OCI-LY7 (cell line): Measurements from ENCODE around the gene C16orf95. TPM values are rescaled to one million over a fixed set of nuclear protein-coding genes. Genes with fewer than 3 reads are reported as not detected.

ENCODE experiments used
- BruUV-seq: library from RNA; stranded (reverse); fragments of 400-500 nt; replicated peaks from 2 replicates; lab custom pipeline; 2021; lab: Mats Ljungman, UMichigan
- CTCF ChIA-PET: fragments of 300-600 bp; sonication (Branson Sonifier 250); formaldehyde crosslinking; loops from one replicate; lab custom pipeline; 2022; ENCODE audit warnings: antibody characterized with exemption; ENCODE audit not compliant: unreplicated experiment; lab: Charles Lee
- POLR2A ChIA-PET: fragments of 300-600 bp; sonication (Branson Sonifier 250); formaldehyde crosslinking; loops from one replicate; lab custom pipeline; 2022; ENCODE audit warnings: antibody characterized with exemption; lab: Charles Lee
- DNase-seq: peaks from one replicate; pipeline ENCODE4 v3.0.0-alpha.2; 2015; ENCODE audit warnings: low spot score
- H2AFZ ChIP-seq: fragments of 200-600 bp; sonication (generic), shearing (Covaris generic); 2 replicates; pipeline ENCODE4 v1.6.1; 2014; ENCODE audit warnings: mild to moderate bottlenecking, antibody characterized with exemption, low read length, moderate library complexity
- H3K27ac ChIP-seq: fragments of 200-600 bp; sonication (generic); 2 replicates; pipeline ENCODE4 v1.5.1; 2014; ENCODE audit warnings: mixed run types, low read depth, mild to moderate bottlenecking, moderate library complexity, low read length, inconsistent platforms; ENCODE audit not compliant: poor library complexity, severe bottlenecking
- H3K36me3 ChIP-seq: fragments of 200-600 bp; sonication (generic); 2 replicates; pipeline ENCODE4 v1.6.1; 2014; ENCODE audit warnings: mild to moderate bottlenecking, antibody characterized with exemption, low read length, moderate library complexity, mixed read lengths; ENCODE audit not compliant: insufficient read depth
- H3K4me1 ChIP-seq: fragments of 200-600 bp; sonication (generic); 2 replicates; pipeline ENCODE4 v1.5.1; 2014; ENCODE audit warnings: mild to moderate bottlenecking, low read length; ENCODE audit not compliant: insufficient read depth, poor library complexity, severe bottlenecking
- H3K4me2 ChIP-seq: fragments of 200-600 bp; sonication (generic); 2 replicates; pipeline ENCODE4 v1.6.1; 2014; ENCODE audit warnings: mild to moderate bottlenecking, low read length
- H3K4me3 ChIP-seq: fragments of 200-600 bp; sonication (generic); 2 replicates; pipeline ENCODE4 v1.5.1; 2014; ENCODE audit warnings: mild to moderate bottlenecking, low read depth, low read length; ENCODE audit not compliant: poor library complexity, severe bottlenecking
- H3K79me2 ChIP-seq: fragments of 200-600 bp; sonication (generic); 2 replicates; pipeline ENCODE4 v1.6.1; 2016; ENCODE audit warnings: low read depth, mild to moderate bottlenecking, low read length, moderate library complexity, mixed read lengths; ENCODE audit not compliant: insufficient read depth
- H3K9me2 ChIP-seq: fragments of 200-600 bp; sonication (generic); 2 replicates; pipeline ENCODE4 v1.6.1; 2016; ENCODE audit warnings: mild to moderate bottlenecking, low read length, mixed read lengths; ENCODE audit not compliant: insufficient read depth
- H3K9me3 ChIP-seq: fragments of 200-600 bp; sonication (generic); 2 replicates; pipeline ENCODE4 v1.6.1; 2014; ENCODE audit warnings: mild to moderate bottlenecking, mixed run types, low read length, mixed read lengths
- H4K20me1 ChIP-seq: fragments of 200-600 bp; sonication (generic); 2 replicates; pipeline ENCODE4 v1.6.1; 2014; ENCODE audit warnings: mild to moderate bottlenecking, antibody characterized with exemption, low read length, moderate library complexity, mixed read lengths; ENCODE audit not compliant: insufficient read depth
- EZH2phosphoT487 ChIP-seq: fragments of 200-600 bp; sonication (generic); IDR thresholded peaks from 2 replicates; pipeline ENCODE4 v1.6.1; 2018; ENCODE audit warnings: low read depth, borderline replicate concordance, mild to moderate bottlenecking, mixed run types, antibody characterized with exemption, low read length, moderate library complexity, mixed read lengths
- intact Hi-C: fragments of 100-400 bp; cut with micrococcal nuclease; formaldehyde crosslinking; loops from one replicate; pipeline ENCODE4 v1.10.0; 2022; ENCODE audit not compliant: unreplicated experiment
- total RNA-seq, 2 experiments: library from RNA; depleted of rRNA in 1 of 2; stranded (reverse); fragments of >200 nt in 1 of 2; shearing (Covaris generic) in 1 of 2; gene quantifications; 2 replicates each; pipeline ENCODE4 v1.2.3, GENCODE V29; 2014 to 2022
- TF ChIP-seq, protein P1 (sequence below): fragments of 200-600 bp; sonication (generic); conservative IDR thresholded peaks from 2 replicates; pipeline ENCODE4 v1.5.1; 2014; ENCODE audit warnings: mild to moderate bottlenecking, antibody characterized with exemption, low read length, moderate library complexity, mixed read lengths

The C16orf95 gene
- total RNA-seq, 2 experiments from 2014 or later, result 8.5 to 22.1 TPM

DNA sequence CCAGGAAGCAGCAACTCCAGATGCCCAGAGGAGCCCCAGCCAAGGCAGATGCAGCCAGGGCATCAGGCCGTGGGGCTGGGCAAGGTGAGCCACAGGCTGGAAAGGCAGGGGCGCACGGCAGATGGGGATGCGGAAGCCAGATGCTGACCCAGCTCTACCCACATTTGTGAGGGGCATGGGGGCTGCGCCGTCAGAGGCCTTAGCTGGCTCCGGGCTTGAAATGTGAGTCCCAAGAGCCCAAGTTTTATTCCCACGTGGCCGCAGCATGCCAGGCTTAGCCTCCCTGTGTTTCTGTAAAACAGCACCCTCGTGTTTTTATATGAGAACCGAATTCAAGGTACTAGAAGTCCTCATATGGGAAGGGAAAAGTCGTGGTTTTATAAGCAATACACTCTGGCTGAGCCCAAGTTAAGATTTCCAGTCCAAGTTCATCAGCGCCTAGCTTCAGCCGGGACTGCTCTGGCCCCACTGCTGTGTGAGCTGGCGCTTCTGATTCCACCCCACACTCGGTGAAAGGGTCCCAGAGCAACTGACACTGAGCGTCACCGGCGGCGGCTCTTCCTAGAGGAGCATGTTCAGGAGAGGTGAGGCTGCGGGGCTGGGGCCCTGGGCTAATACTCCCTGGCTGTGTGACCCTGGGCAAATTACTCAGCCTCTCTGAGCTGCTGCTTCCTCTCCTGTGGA lies 6.7 kb upstream of the C16orf95 start:
- CTCF ChIA-PET, result no interaction called here
- intact Hi-C loops, result loop anchor here (1.0 kb wide), 1 partner anchor 59 kb away; the partner anchor contains the start of gene FBXO31

DNA sequence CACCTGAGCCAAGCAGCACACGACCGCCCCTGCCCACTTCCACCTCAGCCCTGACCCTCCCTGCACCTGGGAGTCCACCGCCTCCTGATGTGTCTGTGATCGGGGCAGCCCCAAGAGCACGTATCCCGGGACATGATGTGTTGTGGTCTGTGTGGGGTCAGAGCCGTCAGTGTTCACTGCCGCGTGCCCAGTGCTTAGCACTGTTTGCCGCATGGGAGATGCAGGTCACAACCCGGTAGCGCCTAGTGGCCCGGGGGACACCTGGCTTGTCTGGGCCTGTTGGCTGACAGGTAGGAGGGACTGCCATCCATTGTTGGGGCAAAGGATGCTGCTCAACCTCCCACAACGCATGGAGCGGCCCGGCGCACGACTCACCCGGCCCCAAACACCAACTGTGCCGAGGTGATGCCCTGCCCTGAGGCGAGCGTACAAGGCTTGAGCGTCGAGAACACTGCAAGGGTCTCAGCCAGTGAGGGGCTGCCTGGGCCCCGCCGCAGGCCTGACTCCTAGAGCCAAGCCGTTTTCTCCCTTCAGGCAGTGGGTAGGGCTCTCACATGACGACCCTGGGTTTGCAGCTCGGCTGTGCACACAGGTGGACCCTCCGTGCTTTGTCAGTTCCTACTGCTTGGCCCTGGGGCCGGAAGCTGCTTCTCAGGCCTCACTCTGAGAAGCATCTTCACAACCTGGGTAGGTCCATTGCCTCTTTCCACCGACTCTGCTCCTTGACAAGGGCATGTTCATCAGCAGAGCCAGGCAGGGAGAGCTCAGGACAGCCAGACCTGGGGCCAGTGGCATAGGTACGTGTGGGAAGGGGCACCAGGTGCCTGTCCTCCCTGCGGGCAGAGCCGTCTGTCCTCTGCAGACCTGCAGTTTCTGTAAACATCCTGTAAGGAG lies 5.9 kb upstream of the C16orf95 start:
- Histone ChIP-seq H3K4me3 (no peak overlapping the region), H3K36me3 (peaks cover 7% of the 10 kb centered on the region; the same call in 1 of the 2 replicates), H3K4me2 (no peak overlapping the region), H4K20me1 (no peaks in the 10 kb centered on the region), H3K9me2 (no peaks in the 10 kb centered on the region), H3K27ac (no peak overlapping the region), H2AFZ (no peak overlapping the region), H3K79me2 (peaks cover 10% of the 10 kb centered on the region), H3K9me3 (no peaks in the 10 kb centered on the region), H3K4me1 (peaks cover 9% of the 10 kb centered on the region)
- BruUV-seq, result no TSS peak
- TF ChIP-seq, protein P1, sequence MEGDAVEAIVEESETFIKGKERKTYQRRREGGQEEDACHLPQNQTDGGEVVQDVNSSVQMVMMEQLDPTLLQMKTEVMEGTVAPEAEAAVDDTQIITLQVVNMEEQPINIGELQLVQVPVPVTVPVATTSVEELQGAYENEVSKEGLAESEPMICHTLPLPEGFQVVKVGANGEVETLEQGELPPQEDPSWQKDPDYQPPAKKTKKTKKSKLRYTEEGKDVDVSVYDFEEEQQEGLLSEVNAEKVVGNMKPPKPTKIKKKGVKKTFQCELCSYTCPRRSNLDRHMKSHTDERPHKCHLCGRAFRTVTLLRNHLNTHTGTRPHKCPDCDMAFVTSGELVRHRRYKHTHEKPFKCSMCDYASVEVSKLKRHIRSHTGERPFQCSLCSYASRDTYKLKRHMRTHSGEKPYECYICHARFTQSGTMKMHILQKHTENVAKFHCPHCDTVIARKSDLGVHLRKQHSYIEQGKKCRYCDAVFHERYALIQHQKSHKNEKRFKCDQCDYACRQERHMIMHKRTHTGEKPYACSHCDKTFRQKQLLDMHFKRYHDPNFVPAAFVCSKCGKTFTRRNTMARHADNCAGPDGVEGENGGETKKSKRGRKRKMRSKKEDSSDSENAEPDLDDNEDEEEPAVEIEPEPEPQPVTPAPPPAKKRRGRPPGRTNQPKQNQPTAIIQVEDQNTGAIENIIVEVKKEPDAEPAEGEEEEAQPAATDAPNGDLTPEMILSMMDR, result no peak
- TF ChIP-seq EZH2phosphoT487, result no peak
- no peak for DNase-seq
- intact Hi-C loops, result no loop called here
- POLR2A ChIA-PET, result no interaction called here
- CTCF ChIA-PET, result no interaction called here

More for the DNA sequence above, 6.7 kb upstream of the C16orf95 start:
- no peak for DNase-seq
- H3K9me3 ChIP-seq, result no peaks in the 10 kb centered on the region
- H3K36me3 ChIP-seq, result peaks cover 2% of the 10 kb centered on the region; the same call in 1 of the 2 replicates
- H3K4me1 ChIP-seq, result peaks cover 8% of the 10 kb centered on the region
- no peaks in the 10 kb centered on the region for H3K9me2 ChIP-seq
- H4K20me1 ChIP-seq, result no peaks in the 10 kb centered on the region
- TF ChIP-seq EZH2phosphoT487, result no peak
- no peak overlapping the region for H3K27ac ChIP-seq
- peaks cover 2% of the 10 kb centered on the region; the same call in 1 of the 2 replicates for H3K79me2 ChIP-seq
- no TSS peak for BruUV-seq
- H3K4me3 ChIP-seq, result no peak overlapping the region
- H2AFZ ChIP-seq, result no peak overlapping the region
- POLR2A ChIA-PET, result no interaction called here
- no peak overlapping the region for H3K4me2 ChIP-seq

DNA sequence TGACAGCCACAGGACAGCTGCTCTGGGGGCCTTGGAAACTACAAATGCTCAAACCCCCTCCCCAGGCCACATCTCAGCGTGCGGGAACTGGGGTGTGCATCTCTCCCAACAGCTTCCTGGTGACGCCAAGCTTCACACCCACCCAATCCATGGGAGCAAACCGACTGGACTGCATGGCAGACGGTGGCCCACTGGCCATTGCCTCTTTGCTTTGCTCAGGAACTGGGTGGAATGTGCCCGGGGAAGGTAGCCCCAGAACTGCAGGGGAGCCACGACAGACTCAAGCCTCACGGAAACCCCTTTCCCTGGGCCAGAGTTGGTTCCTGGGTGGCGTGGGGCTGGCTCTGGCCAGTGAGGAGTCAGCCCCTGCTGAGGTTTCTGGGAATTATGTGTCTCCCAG lies 5.2 kb upstream of the C16orf95 start:
- Histone ChIP-seq H3K79me2 (peaks cover 17% of the 10 kb centered on the region), H3K36me3 (peaks cover 7% of the 10 kb centered on the region; the same call in 1 of the 2 replicates), H3K27ac (no peak overlapping the region), H3K9me3 (no peaks in the 10 kb centered on the region), H3K4me3 (no peak overlapping the region), H3K4me2 (no peak overlapping the region), H3K4me1 (peaks cover 9% of the 10 kb centered on the region), H3K9me2 (no peaks in the 10 kb centered on the region), H4K20me1 (no peaks in the 10 kb centered on the region), H2AFZ (no peak overlapping the region)
- POLR2A ChIA-PET, result no interaction called here
- CTCF ChIA-PET, result no interaction called here
- intact Hi-C loops, result no loop called here
- no peak for TF ChIP-seq EZH2phosphoT487
- TF ChIP-seq, protein P1, result no peak
- no TSS peak for BruUV-seq
- DNase-seq, result no peak
